Activated CD8-positive, alpha-beta memory T cell treated with anti-CD3 and anti-CD28 coated beads, Interleukin-2, amount 50 U/mL, for 24 hours (primary cell): ENCODE data around the gene SLC5A4.

ENCODE experiments used
- DNase-seq: peaks from one replicate; pipeline ENCODE4 v3.0.0-alpha.2; 2020; ENCODE audit errors: extremely low read depth

The SLC5A4 gene

DNA sequence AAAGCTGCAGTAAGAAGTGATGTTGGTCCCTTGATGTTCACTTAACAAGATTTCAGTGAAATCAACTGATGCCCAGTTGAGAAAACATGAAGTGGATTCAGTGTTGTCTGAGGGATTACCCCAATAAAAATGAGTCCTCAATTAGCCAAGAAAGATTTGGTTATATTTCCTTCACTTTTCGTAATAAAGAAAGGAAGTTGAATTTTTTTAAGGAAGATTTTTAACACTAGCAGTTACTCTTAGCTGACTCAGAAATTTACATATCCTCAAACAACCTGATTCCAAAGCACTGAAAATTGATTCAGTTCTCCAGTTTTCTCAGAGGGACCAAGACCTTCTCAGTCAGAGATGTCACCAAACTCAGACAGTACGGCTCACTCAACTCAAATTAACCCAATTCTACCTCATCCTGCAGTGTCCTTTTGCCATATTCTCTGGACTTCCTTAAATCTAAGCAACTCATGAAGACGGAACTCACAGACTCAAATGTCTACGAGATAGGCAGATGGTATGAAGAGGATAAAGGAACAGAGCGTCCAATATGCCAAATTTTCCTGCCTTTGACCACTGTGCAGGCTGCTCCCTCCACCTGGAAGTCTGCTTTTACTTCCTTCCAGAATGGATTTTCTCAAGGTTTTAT lies 22.8 kb downstream of the SLC5A4 start:
- no peak for DNase-seq

DNA sequence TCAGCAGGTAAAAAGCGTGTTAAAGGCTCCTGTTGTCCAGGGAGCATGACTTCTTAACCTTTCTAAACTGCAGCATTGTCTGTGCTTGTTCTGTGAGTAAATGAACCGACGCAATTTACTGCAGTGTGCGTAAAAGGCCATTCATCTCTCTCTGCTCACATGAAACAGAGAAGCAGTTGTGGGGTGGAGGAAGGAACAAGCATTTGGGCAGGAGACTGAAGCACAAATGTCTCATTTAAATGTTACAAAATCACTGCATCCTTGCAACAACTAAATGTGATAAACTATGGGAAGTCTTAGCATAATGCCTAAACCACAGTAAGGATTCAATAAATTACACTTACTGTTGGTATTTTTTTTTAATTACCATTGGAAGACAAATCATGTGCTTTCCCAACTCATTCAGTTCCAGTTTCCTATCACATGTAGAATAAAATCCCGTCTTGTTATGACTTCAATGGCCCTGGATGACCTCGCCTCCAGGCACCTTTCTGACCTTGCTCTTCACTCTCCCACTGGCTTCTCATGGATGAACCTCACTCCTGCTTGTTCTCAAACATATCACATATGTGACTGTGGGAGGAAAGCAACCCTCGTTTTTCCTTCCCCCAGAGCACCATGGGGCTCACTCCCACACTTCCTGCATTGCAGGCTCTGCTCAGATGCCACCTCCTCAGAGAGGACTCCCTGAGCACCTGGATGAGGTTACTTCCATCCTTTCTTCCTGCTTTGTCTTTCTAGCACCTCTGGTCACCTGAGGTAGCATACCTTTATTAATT lies 28.6 kb downstream of the SLC5A4 start:
- no peak for DNase-seq

DNA sequence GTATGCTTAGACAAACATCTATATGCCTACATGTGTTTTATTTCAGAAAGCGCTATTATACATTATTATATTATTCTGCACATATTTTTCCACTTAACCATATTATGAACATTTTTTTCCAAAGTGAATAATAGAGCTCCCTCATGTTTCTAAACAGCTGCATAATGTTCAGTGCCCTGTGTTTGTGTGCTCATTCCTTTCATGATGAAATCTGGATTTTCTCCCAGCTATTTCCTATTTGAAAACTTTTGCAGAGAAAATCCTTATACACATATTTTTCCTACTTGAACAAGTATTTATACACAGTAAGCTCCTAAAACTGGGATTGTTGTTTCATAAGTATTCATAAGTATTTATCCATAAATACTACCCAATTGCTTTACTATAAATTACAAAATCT lies 32.2 kb downstream of the SLC5A4 start:
- DNase-seq = no peak

DNA sequence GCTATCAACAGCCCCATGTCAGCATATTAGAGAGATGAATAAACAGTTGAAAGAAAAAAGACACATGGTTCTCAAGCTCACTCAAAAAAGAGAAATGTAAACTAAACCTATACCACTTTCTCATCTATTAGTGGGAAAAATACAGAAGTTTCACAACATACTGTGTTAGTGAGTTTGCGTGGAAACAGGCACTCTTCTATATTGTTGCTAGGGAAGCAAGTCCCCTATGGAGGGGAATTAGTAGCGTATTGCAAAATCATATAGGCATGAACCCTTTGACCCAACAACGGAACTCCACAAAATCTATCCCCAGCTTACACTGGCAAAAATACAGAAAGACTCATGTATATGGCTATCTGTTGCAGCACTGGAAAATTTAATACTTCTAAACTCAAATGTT lies 36.1 kb downstream of the SLC5A4 start:
- no peak for DNase-seq

DNA sequence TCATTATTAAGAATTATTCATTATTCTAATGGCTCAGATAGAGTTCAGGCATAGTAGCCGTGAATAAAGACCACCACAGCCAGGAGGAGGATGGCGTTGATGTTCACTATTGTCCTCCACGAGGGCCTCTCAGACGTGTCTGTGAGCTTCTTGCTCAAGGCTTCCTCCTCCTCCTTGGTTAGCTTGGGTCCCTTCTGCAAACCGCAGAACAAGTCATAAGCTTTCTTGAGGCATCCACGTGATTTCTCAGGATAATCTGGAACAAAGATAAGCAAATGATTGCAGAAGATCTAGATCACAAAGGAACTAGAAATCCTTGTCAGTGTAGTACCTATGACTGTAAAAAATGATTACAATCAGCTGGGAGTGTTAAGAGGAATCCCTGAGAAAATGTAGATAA lies 36.7 kb downstream of the SLC5A4 start:
- no peak for DNase-seq

DNA sequence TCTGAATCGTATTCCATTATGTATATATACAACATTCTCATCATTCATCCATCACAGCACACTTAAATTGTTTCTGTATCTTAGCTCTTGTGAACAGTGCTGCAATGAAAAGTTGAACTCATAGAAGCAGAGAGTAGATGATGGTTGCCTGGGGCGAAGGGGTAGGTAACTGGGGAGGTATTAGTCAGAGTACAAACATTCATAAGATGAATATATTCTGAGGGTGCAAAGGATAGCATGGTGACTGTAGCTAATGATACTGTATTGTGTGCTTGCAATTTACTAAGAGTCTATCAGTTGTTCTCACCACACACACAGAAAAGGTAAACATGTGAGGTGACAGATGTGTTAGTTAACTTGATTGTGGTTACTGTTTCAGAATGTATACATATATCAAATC lies 37.7 kb downstream of the SLC5A4 start:
- DNase-seq = no peak

DNA sequence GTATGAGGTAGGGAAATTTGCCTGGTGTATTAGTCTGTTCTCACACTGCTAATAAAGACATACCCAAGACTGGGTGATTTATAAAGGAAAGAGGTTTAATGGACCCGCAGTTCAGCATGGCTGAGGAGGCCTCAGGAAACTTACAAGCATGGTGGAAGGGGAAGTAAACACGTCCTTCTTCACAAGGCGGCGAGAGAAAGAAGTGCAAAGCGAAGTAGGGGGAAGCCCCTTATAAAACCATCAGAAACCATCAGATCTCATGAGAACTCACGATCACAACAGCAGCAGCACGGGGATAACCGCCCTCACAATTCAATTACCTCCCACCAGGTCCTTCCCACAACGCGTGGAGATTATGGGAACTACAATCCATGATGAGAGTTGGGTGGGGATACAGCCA lies 38.2 kb downstream of the SLC5A4 start:
- no peak for DNase-seq

DNA sequence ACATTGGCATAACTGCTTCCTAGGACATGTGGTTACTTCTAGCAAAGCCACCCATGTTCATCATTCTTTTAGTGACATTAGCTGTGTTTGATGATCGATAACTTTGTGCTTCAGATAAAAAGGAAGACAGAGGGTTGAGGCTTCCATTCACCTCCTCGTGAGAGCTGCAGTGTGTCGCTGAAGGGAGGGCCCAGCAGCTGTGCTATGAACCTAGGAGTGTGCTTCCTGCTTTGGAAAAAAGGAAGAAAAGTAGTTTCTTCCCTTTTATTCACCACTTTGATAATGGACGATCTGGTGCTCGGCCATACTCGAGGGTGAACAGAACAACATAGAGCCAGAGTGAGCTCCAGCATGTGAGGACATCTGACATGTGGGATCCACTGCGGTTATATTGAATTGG lies 44.1 kb downstream of the SLC5A4 start:
- DNase-seq = no peak

DNA sequence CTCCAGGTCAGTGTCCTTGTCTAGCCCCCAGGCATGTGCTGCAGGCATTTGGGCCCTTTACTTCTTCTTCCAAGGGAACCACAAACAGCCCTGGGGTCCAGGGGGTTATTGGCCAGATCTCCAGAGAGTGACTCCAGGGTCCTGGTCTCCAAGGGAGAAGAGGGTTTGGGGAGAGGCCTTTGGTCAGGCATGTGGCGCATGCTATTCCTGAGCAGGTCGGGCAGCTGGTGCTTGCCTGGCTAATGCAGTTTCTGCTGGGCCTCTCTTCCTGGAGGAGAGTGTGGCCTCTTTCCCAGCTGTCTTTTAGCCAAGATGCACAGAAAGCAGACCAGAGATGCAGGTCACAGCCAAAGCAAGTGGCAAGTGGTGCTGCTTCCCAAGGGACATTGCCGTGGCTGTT lies 46.5 kb downstream of the SLC5A4 start:
- DNase-seq = no peak

DNA sequence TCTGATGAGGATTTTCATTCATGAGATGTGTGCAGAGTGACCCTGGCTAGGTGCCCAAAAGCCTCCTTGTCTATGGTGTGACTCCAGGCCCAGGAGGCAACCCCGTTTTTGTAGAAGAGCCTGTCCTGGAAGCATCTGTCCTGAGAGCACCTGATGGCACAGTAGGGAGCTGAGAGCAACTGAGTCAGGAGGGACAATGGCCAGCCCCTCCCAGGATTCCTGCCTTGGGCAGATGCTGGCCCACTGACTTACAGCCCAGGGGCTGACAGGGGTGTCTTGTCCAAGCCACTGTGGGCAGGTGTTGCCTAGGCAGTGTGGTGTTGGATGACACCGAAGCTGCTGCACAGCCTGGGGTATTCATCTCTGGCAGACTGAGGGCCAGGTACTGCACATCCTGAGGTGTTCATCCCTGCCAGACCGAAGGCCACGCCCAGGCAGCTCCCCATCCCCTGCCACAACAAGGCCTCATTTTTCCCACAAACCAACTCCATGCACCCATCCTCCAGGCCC lies 47.1 kb downstream of the SLC5A4 start:
- no peak for DNase-seq

DNA sequence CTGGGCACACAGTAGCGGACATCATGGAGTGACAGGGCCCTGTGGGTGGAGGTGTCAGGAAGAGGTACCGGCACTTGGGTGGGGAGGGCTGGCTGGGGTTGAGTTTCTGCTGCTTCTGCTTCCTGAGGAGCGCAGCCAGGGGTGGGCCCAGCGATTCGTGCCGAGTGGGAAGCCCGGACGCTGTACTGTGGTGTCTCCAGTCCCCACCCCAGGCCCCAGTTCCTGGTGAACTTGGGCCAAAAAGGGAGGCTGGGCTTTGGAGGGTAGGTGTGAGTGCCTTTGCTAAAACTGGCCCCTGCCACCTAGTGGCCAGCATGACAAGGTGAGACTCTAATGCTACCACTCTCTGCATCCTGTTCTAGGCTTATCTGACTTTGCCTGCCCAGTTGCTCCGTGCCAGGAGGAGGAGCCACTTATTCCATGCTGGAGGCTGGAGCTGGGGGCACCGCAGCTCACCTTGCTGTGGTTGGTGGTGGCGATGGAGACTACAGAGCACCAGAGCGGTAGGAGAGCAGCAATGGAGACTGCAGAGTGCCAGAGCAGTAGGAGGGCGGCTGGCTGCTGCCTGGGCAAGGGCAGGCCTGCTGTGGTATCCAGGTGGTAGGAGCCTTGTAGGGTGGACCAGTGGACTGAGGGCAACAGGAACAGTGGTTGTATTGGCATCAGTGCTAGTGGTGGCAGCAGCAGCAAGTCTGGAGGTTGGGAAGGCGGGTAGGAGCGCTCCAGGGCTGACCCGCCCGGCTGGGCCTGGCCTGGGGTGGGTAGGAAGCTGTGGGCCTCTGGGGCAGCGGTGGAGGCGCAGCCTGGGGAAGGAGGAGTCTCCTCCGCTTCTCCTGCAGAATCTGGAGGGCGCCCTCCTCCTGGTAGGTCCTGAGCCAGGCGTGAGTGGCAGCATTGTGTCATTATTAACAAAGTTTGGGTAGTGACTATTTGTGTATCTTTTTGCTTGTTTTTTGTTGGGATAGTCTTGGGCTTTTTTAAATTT lies 48.1 kb downstream of the SLC5A4 start:
- DNase-seq = no peak

DNA sequence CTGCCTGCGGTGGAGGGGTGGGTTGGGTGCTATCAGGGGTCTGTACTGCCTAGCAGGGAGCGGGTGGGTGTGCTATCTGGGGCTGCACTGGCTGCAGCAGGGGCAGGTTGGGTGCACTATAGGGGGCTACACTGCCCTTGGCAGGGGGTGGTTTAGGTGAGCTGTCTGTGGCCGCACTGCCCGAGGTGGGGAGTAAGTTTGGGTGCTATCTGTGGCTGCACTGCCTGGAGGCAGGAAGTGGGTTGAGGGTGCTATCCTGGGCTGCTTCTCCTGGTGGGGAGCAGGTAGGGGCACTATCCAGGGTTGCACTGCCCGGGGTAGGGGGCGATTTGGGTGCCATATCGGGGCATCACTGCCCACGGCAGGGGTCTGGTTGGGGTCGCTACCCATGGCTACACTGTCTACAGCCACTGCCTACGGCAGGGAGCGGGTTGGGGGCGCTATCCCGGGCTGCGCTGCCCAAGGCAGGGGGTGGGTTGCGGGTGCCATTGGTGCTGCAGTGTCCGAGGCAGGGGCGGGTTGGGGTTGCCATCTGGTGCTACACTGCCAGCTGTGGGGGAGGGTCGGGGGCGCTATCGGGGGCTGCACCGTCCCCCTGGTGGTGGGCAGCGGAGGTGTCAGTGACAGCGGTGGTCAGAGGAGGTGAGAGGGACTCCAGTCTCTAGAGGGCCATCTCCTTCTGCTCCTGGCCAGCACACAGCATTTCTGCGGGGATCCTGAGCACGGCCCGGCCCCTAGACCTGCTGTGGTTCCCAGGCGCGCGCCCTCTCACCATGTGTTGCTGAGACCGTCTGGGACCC lies 49.0 kb downstream of the SLC5A4 start:
- no peak for DNase-seq

DNA sequence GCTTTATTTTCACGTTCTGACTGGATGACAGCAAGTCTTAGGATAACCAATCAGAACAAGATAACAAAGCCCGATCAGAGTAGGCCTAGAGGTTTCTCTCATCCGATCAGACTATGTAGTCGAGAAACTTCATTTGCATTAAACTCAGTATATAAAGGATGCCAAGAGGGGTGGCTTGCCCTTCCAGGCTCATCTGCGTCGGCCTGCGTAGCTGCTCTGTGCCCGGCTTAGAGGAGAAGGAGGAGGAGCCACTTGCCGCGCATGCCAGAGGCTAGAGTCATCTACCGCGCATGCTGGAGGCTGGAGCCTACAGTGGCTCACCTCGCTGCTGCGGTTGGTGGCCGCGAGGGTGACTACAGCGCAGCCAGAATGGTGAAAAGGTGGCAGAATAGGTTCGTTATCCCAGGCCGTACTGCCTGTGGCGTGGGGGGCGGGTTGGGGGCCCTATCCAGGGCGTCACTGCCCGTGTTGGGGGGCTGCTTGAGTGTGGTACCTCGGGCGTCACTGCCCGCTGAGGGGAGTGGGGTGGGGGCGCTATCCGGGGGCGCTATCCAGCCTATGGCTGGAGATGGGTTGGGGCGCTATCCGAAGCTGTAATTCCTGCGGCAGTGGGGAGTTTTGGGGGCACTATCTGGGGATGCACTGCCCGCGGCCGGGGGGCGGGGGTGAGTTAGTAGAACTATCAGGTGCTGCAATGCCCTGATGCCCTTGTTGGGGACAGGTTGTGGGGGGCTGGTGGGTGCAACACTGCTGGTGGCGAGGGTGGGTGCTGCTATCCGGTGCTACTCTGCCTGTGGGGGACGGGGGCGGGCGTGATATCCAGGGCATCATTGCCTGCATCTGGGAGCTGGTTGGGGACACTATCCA lies 50.1 kb downstream of the SLC5A4 start, which contains the start of gene RFPL2:
TSS of gene RFPL2 (minus strand) at position 218 of the 867 bp plus-strand sequence. CDS start 2,622 bp downstream, outside the sequence.
- peak; percentile 10 for DNase-seq

DNA sequence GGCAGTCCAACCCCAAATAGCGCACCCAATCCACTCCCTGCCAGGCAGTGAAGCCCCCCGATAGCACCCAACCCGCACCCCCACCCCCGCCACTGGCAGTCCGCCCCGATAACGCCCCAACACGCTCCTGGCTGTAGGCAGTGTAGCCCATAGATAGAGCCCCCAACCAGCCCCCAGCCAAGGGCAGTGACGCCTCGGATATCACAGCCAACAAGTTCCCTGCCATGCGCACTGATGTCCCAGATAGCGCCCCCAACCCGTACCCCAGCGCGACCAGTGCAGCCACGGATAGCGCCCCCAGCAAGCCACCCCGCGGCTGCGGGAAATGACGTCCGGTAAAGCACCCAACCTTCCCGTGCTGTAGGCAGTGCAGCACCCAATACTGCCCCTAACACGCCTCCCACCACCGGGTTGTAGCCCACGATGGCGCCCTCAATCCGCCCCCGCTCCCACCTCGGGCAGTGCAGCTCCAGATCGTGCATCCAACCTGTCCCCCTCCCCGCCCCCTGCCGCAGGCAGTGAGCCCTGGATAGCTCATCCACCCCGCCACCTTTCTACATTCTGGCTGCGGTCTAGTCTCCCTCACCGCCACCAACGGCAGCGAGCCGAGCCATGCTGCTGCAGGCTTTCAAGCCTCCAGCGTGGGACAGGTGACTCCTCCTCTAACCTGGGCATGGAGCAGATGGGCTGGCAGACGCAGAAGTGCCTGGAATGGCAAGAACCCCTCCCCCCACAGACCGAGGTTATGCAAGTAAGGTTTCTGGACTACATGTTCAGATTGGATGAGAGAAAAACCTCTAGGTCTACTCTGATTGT lies 50.9 kb downstream of the SLC5A4 start:
- no peak for DNase-seq

DNA sequence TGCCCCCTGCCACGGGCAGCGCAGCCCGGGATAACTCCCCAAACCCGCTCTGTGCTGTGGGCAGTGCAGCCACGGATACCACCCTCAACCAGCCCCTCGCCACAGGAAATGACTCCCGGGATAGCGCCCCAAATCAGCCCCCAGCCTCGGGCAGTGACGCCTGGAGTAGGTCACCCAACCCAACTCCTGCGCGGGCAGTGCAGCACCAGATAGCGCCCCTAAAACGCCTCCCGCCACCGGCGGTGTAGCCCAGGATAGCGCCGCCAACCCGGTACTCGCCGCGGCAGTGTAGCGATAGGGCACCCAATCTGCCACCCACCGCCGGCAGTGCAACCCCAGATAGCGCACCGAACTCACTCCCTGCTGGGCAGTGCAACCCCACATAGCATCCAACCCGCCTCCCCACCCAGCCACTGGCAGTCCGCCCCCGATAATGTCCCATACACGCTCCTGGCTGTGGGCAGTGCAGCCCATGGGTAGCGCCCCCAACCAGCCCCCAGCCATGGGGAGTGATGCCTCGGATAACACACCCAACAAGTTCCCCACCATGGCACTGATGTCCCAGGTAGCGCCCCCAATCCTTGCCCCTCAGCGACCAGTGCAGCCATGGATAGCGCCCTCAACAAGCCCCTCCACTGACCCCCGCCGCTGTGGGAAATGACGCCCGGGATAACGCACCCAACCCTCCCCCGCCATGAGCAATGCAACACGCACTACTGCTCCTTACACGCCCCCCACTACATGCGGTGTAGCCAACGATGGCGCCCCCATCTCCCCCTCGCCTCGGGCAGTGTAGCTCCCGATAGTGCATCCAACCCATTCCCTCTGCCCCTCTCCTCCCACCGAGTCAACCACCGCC lies 51.7 kb downstream of the SLC5A4 start:
- no peak for DNase-seq

DNA sequence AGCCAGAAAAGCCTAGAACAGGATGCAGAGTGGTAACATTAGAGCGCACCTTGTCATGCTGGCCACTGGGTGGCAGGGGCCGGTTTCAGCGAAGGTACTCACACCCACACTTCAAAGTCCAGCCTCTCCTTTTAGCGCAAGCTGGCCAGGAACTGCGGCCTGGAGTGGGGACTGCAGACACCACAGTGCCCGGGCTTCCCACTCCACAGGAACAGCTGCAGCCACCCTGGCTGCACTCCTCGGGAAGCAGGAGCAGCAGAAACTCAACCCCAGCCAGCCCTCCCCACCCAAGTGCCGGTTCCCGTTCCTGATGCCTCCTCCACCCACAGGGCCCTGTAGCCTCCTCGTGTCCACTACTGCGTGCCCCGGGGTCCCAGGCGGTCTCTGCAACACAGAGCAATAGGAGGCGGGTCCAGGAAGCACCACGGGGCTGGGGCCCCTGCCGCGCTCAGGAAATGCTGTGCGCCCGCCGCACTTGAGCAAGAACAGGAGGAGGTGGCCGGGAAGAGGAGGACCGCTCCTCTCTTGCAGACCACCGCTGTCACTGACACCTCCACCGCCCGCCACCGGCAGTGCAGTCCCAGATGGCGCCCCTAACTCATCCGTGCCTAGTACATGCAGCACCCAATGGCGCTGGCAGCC lies 52.5 kb downstream of the SLC5A4 start:
- DNase-seq = no peak

DNA sequence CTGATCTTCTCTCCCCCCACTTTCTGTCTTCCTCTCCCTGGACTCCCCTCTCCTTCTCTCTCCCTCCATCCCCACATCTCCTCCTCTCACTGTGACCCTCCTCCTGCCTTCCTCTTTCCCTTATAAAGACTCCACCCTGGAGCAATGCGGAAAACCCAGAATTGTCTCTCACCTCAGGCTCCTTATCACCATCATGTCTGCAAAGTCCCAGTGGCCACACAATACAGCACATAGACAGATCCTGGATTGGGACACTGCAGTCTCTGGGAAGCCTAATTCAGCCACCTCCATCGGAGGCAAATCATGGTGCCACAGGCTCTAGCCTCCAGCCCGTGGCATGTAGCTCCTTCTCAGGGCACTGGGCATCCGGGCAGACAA lies 53.0 kb downstream of the SLC5A4 start:
- no peak for DNase-seq

DNA sequence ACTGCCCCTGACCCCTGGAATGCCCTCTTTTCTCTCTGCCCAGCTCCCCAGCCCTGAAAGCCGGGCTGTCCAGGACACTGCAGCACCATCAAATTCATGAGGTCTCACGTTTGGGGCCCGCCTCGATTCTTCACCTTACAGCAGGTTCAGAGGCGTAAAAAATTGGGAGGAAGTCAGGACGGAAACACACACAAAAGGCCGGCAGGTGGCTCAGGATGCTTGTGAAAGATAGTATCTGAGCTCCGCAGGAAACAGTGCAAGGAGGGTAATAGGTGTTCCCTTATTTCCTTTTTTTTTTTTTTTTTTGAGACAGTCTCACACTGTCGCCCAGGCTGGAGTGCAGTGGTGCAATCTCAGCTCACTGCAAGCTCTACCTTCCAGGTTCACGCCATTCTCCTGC lies 54.4 kb downstream of the SLC5A4 start:
- no peak for DNase-seq
